Measurements from ENCODE around the gene ADGRB2. TPM values are rescaled to one million over a fixed set of nuclear protein-coding genes. Genes with fewer than 3 reads are reported as not detected.
A peak's percentile ranks its signal among the peaks of the same experiment; 100 is the strongest.

The ADGRB2 gene
- polyA plus RNA-seq, 1 experiment: 9.2 TPM

- CTCF ChIA-PET: interaction anchor here (0.7 to 4.6 kb wide), 62 partner anchors 9 to 606 kb away, joined by 3 to 53 read pairs (median 5); partner anchors contain the start of genes COL16A1, PEF1, SPOCD1 and TINAGL1
- Histone ChIP-seq H3K27me3 (ENCODE audit: control insufficient read depth, insufficient read depth, low read length) (no peaks in the 10 kb centered on the region), H3K36me3 (ENCODE audit: control insufficient read depth, insufficient read depth, low read length) (peaks cover 11% of the 10 kb centered on the region), H3K4me3 (ENCODE audit: low read depth, low read length) (peak overlapping the region; percentile 55)
- peak; percentile 37 for DNase-seq (ENCODE audit: low read depth)
- peak; percentile 99 for TF ChIP-seq CTCF (IDR thresholded peaks at IDR 0.05; ENCODE audit: insufficient read depth, low read depth, low read length)
- POLR2A ChIA-PET: interaction anchor here (0.6 to 0.7 kb wide), 4 partner anchors 10 to 188 kb away, joined by 3 to 15 read pairs (median 4); partner anchors contain the start of gene PEF1
Observed at GRCh38 chr1:31789259-31790065, 25.3 kb upstream of the ADGRB2 start.

- Histone ChIP-seq H3K27me3 (ENCODE audit: control insufficient read depth, insufficient read depth, low read length) (no peaks in the 10 kb centered on the region), H3K36me3 (ENCODE audit: control insufficient read depth, insufficient read depth, low read length) (peaks cover 11% of the 10 kb centered on the region), H3K4me3 (ENCODE audit: low read depth, low read length) (peak overlapping the region; percentile 55)
- TF ChIP-seq CTCF (IDR thresholded peaks at IDR 0.05; ENCODE audit: insufficient read depth, low read depth, low read length): no peak
- ChIA-PET POLR2A (interaction anchor here (0.5 to 0.7 kb wide), 6 partner anchors 34 to 564 kb away, joined by 3 to 6 read pairs (median 4); partner anchors contain the start of gene PEF1), CTCF (interaction anchor here (0.7 to 4.6 kb wide), 61 partner anchors 9 to 605 kb away, joined by 3 to 53 read pairs (median 5); partner anchors contain the start of genes COL16A1, PTP4A2, SPOCD1 and TINAGL1)
- DNase-seq (ENCODE audit: low read depth): peak; percentile 28
Observed at GRCh38 chr1:31788825-31789256, 24.7 kb upstream of the ADGRB2 start.

- Histone ChIP-seq H3K4me3 (ENCODE audit: low read depth, low read length) (peak overlapping the region; percentile 55), H3K27me3 (ENCODE audit: control insufficient read depth, insufficient read depth, low read length) (no peaks in the 10 kb centered on the region), H3K36me3 (ENCODE audit: control insufficient read depth, insufficient read depth, low read length) (peaks cover 10% of the 10 kb centered on the region)
- POLR2A ChIA-PET: interaction anchor here (0.5 to 0.7 kb wide), 4 partner anchors 33 to 564 kb away, joined by 3 to 6 read pairs (median 4); no protein-coding TSS in a partner anchor
- CTCF ChIA-PET: interaction anchor here (0.7 to 4.6 kb wide), 50 partner anchors 9 to 367 kb away, joined by 3 to 53 read pairs (median 6); partner anchors contain the start of genes COL16A1, PTP4A2, SPOCD1 and TINAGL1
- DNase-seq (ENCODE audit: low read depth): peak; percentile 50
- TF ChIP-seq CTCF (IDR thresholded peaks at IDR 0.05; ENCODE audit: insufficient read depth, low read depth, low read length): no peak
Observed at GRCh38 chr1:31788138-31788824, 24.1 kb upstream of the ADGRB2 start.

GRCh38 chr1:31787786-31788137 is 23.6 kb upstream of the ADGRB2 start:
- ChIA-PET POLR2A (no interaction called here), CTCF (interaction anchor here (1.1 to 4.6 kb wide), 15 partner anchors 9 to 238 kb away, joined by 3 to 53 read pairs (median 10); partner anchors contain the start of gene SPOCD1)
- Histone ChIP-seq H3K36me3 (ENCODE audit: control insufficient read depth, insufficient read depth, low read length) (peaks cover 6% of the 10 kb centered on the region), H3K4me3 (ENCODE audit: low read depth, low read length) (no peak overlapping the region), H3K27me3 (ENCODE audit: control insufficient read depth, insufficient read depth, low read length) (no peaks in the 10 kb centered on the region)
- no peak for DNase-seq (ENCODE audit: low read depth)
- TF ChIP-seq CTCF (IDR thresholded peaks at IDR 0.05; ENCODE audit: insufficient read depth, low read depth, low read length): no peak

All from BJ (cell line).